Activated T-helper 1 cell treated with Interleukin-2 at 50 U/mL for 16 hours (primary cell): Measurements from ENCODE around the gene DCTPP1.
"Not testable (repeated sequence)": the region's sequence is repeated elsewhere in the genome, so short reads cannot be mapped to it uniquely, and the experiment has no call there.

Source experiments
- DNase-seq: peaks from one replicate; pipeline ENCODE4 v3.0.0-alpha.2; 2020; ENCODE audit warnings: low read depth

DCTPP1 gene

GRCh38 chr16:30429678-30430427, at the start of gene DCTPP1:
TSS of gene DCTPP1 (minus strand) at chr16:30430030. CDS start at chr16:30429980, 50 bp downstream.
- DNase-seq: peak; percentile 86

GRCh38 chr16:30478766-30479478, 49.1 kb upstream of the DCTPP1 start:
- no peak for DNase-seq

GRCh38 chr16:30477773-30478172, 47.9 kb upstream of the DCTPP1 start:
- DNase-seq: not testable (repeated sequence)

- no peak for DNase-seq
These were observed 47.2 kb upstream of the DCTPP1 start for GRCh38 chr16:30476991-30477390.

GRCh38 chr16:30474684-30475083, 44.9 kb upstream of the DCTPP1 start:
- DNase-seq: no peak

- no peak for DNase-seq
These were observed 44.2 kb upstream of the DCTPP1 start for GRCh38 chr16:30474074-30474452.

GRCh38 chr16:30473231-30474073, 43.6 kb upstream of the DCTPP1 start:
- peak; percentile 25 for DNase-seq

- peak; percentile 74 for DNase-seq
These were observed 42.6 kb upstream of the DCTPP1 start, which contains the start of gene ITGAL for GRCh38 chr16:30472328-30472942. TSS of gene ITGAL (plus strand) at chr16:30472742. CDS start at chr16:30472838, 96 bp downstream.

GRCh38 chr16:30470632-30470995, 40.8 kb upstream of the DCTPP1 start:
- no peak for DNase-seq

- DNase-seq: no peak
These were observed 40.3 kb upstream of the DCTPP1 start for GRCh38 chr16:30470170-30470512.

- DNase-seq: no peak
These were observed 34.2 kb upstream of the DCTPP1 start for GRCh38 chr16:30464078-30464477.

GRCh38 chr16:30461426-30461825, 31.6 kb upstream of the DCTPP1 start:
- not testable (repeated sequence) for DNase-seq

- DNase-seq: no peak
These were observed 29.6 kb upstream of the DCTPP1 start for GRCh38 chr16:30459456-30459855.

GRCh38 chr16:30458561-30459394, 28.9 kb upstream of the DCTPP1 start:
- DNase-seq: peak; percentile 76

GRCh38 chr16:30457743-30458560, 28.1 kb upstream of the DCTPP1 start:
- no peak for DNase-seq

- no peak for DNase-seq
These were observed 27.4 kb upstream of the DCTPP1 start for GRCh38 chr16:30457256-30457655.

- DNase-seq: no peak
These were observed 26.5 kb upstream of the DCTPP1 start for GRCh38 chr16:30456302-30456701.

GRCh38 chr16:30452709-30453580, 23.1 kb upstream of the DCTPP1 start:
- DNase-seq: not testable (repeated sequence)

- no peak for DNase-seq
These were observed 19.2 kb upstream of the DCTPP1 start for GRCh38 chr16:30449116-30449435.
